GM12875 (cell line): ENCODE measurements around the gene DDAH1.

Experiments used
- H3K4me3 ChIP-seq: one replicate; pipeline ENCODE4 v1.5.1; 2011; ENCODE audit warnings: low read depth, low read length, control low read depth
- TF ChIP-seq, protein P1 (sequence below): IDR thresholded peaks from 2 replicates; pipeline ENCODE4 v1.5.1; 2011; ENCODE audit warnings: low read depth, mild to moderate bottlenecking, control low read depth, inconsistent platforms, low read length, moderate library complexity, borderline replicate concordance; ENCODE audit not compliant: insufficient read depth

The DDAH1 gene

GRCh38 chr1:85462931-85463649 lies 1.9 kb downstream of the DDAH1 start:
- H3K4me3 ChIP-seq = no peak overlapping the region

DNA sequence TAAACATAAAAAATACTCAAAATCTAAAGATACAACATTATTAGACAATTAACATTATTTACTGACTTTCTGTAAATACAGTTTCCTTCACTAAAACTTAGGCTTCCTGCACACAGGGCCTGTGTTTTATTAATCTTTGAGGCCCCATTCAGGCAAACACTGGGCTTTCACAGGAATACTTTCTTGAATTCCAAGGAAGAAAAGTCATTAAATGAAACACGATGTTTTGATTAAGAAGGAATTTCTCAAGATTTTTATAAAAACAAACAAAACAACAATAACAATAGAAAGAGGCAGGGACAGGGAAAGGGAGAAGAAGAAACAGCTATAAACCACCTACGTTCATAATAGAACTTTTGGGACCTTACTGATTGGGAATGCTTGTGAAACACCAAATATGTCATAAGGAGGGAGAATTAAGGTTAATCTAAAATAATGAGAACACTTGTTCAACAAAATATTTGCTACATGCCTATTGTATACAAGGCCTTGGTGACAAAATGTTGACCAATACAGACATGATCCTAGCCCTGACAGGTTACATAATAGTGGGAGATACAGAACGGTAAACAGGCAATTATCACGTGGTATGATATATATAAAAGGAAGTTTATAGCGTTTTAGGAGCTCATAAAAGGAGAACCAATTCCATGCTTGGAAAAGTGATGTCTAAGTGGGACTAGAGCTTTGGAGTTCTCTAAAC lies 3.6 kb downstream of the DDAH1 start:
- TF ChIP-seq, protein P1, sequence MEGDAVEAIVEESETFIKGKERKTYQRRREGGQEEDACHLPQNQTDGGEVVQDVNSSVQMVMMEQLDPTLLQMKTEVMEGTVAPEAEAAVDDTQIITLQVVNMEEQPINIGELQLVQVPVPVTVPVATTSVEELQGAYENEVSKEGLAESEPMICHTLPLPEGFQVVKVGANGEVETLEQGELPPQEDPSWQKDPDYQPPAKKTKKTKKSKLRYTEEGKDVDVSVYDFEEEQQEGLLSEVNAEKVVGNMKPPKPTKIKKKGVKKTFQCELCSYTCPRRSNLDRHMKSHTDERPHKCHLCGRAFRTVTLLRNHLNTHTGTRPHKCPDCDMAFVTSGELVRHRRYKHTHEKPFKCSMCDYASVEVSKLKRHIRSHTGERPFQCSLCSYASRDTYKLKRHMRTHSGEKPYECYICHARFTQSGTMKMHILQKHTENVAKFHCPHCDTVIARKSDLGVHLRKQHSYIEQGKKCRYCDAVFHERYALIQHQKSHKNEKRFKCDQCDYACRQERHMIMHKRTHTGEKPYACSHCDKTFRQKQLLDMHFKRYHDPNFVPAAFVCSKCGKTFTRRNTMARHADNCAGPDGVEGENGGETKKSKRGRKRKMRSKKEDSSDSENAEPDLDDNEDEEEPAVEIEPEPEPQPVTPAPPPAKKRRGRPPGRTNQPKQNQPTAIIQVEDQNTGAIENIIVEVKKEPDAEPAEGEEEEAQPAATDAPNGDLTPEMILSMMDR = no peak
- H3K4me3 ChIP-seq = no peak overlapping the region

More at GRCh38 chr1:85462931-85463649, 1.9 kb downstream of the DDAH1 start:
- TF ChIP-seq, protein P1 = no peak

DNA sequence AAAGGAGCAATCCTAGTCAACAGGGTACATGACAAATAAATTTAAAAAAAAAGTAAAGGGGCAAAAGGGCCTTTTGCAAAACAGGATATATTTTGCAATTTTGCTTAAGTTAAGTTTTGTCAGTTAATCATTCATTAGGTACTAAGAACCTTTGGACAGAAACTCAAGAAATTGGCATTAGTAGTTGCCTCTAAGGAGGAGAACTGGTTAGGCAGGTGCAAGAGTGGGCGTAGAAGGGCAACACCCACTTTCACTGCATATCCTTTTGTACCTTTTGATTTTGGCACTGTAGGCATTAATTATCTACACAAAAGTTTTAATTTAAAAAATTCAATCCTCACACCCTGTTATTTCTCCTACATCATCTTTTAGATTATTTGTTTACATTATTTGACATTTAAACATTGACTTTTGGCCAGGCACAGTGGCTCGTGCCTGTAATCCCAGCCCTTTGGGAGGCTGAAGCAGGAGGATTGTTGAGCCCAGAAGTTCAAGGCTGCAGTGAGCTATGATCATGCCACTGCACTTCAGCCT lies 4.3 kb downstream of the DDAH1 start:
- H3K4me3 ChIP-seq = no peak overlapping the region
- TF ChIP-seq, protein P1 = no peak

GRCh38 chr1:85459290-85459689 lies 5.7 kb downstream of the DDAH1 start:
- TF ChIP-seq, protein P1 = no peak
- no peak overlapping the region for H3K4me3 ChIP-seq

GRCh38 chr1:85454214-85454613 lies 10.7 kb downstream of the DDAH1 start:
- TF ChIP-seq, protein P1 = no peak

DNA sequence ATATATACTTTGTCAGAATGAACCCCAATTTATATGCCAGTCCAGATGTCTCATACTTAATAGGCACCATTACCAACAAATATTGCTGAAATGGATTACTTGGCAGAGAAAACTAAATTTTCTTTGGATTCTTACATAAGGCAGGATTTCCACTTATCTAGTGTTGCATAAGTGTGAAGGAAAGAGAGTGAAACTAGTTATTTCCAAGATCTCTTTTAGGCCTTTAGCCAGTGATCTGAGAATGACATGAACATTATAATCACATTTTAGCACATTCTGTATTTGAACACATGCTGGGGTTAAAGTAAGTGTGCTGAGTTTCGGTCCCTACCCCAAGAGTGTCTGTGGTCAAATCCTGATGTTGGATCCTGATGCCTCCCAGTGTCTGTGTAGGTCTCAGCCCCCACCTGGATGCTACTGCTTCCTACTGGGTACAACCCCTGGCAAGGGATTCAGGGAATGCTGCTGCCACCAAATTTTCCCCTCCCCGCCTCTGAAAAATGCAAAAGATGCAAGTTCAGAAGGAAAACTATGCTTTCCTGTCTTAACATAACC lies 11.2 kb downstream of the DDAH1 start:
- TF ChIP-seq, protein P1 = no peak
- no peak overlapping the region for H3K4me3 ChIP-seq

More at GRCh38 chr1:85454214-85454613, 10.7 kb downstream of the DDAH1 start:
- H3K4me3 ChIP-seq = no peak overlapping the region
